Keratinocyte (primary cell): ENCODE results near the gene CATSPERZ. TPM values are rescaled to one million over a fixed set of nuclear protein-coding genes. Genes with fewer than 3 reads are reported as not detected.

Experiments
- DNase-seq: peaks from one replicate; pipeline ENCODE4 v3.0.0-alpha.2; 2011; ENCODE audit warnings: low read depth, missing footprints, low spot score
- FAIRE-seq: peaks from 2 replicates; lab custom pipeline; 2011; peaks lifted over from hg19 to GRCh38; lab: Jason Lieb, UNC
- H2AFZ ChIP-seq: 2 replicates; pipeline ENCODE4 v1.6.0; 2012; ENCODE audit warnings: low read length, control low read depth, inconsistent platforms; ENCODE audit not compliant: control insufficient read depth
- H3K27ac ChIP-seq: 2 replicates; pipeline ENCODE4 v1.5.1; 2011; ENCODE audit warnings: low read length; ENCODE audit not compliant: control insufficient read depth, insufficient read depth
- H3K27me3 ChIP-seq: 3 replicates; pipeline ENCODE4 v1.6.0; 2011; ENCODE audit warnings: low read length; ENCODE audit not compliant: control insufficient read depth, insufficient read depth; ENCODE audit errors: extremely low read depth
- H3K36me3 ChIP-seq, 2 experiments: 2 replicates in 1 of 2; 3 replicates in 1 of 2; pipeline ENCODE4 v1.5.1; 2011; ENCODE audit warnings: low read length in 2 of 2, mild to moderate bottlenecking in 1 of 2; ENCODE audit not compliant: control insufficient read depth in 2 of 2, insufficient read depth in 2 of 2; ENCODE audit errors: extremely low read depth in 1 of 2
- H3K4me1 ChIP-seq: 3 replicates; pipeline ENCODE4 v1.5.1; 2011; ENCODE audit warnings: low read length; ENCODE audit not compliant: control insufficient read depth, insufficient read depth; ENCODE audit errors: extremely low read depth
- H3K4me2 ChIP-seq: 3 replicates; pipeline ENCODE4 v1.6.0; 2011; ENCODE audit warnings: low read depth, low read length; ENCODE audit not compliant: control insufficient read depth, insufficient read depth; ENCODE audit errors: extremely low read depth
- H3K4me3 ChIP-seq, 3 experiments: fragments of 200-600 bp in 1 of 3; sonication (generic) in 1 of 3; 2 replicates in 2 of 3; 3 replicates in 1 of 3; pipeline ENCODE4 v1.5.1; 2011 to 2016; ENCODE audit warnings: low read length in 3 of 3, mild to moderate bottlenecking in 3 of 3, control low read depth in 2 of 3, inconsistent platforms in 1 of 3, low read depth in 1 of 3, mixed read lengths in 1 of 3, mixed run types in 1 of 3, moderate library complexity in 1 of 3; ENCODE audit not compliant: control insufficient read depth in 2 of 3, insufficient read depth in 2 of 3; ENCODE audit errors: extremely low read depth in 1 of 3
- H3K79me2 ChIP-seq: 2 replicates; pipeline ENCODE4 v1.6.0; 2012; ENCODE audit warnings: low read length; ENCODE audit not compliant: control insufficient read depth, insufficient read depth
- H3K9ac ChIP-seq: 3 replicates; pipeline ENCODE4 v1.6.0; 2011; ENCODE audit warnings: low read length; ENCODE audit not compliant: control insufficient read depth, insufficient read depth; ENCODE audit errors: extremely low read depth
- H3K9me1 ChIP-seq: 3 replicates; pipeline ENCODE4 v1.6.0; 2011; ENCODE audit warnings: low read length; ENCODE audit not compliant: control insufficient read depth, insufficient read depth; ENCODE audit errors: extremely low read depth
- H3K9me3 ChIP-seq: 2 replicates; pipeline ENCODE4 v1.5.1; 2012; ENCODE audit warnings: low read depth, low read length; ENCODE audit not compliant: control insufficient read depth
- H4K20me1 ChIP-seq: 3 replicates; pipeline ENCODE4 v1.6.0; 2011; ENCODE audit warnings: low read length; ENCODE audit not compliant: control insufficient read depth, insufficient read depth; ENCODE audit errors: extremely low read depth
- EZH2 ChIP-seq: IDR thresholded peaks from one replicate; pipeline ENCODE4 v1.6.1; 2012; ENCODE audit warnings: inconsistent platforms, mild to moderate bottlenecking, low read length, moderate library complexity
- dilution Hi-C: fragments of 300-500 bp; cut with MboI; formaldehyde crosslinking; loops from one replicate; pipeline ENCODE4 v1.7.0; 2020; ENCODE audit warnings: low sequenced_read_pairs; ENCODE audit not compliant: extremely low pct_ligation_motif_present
- polyA plus RNA-seq, 5 experiments: library from polyadenylated mRNA; depleted of rRNA in 3 of 5; stranded (reverse) in 3 of 5; stranded (forward) in 1 of 5; unstranded in 1 of 5; fragments of >200 nt; gene quantifications; 1 replicate in 1 of 5; 2 replicates in 3 of 5; 3 replicates in 1 of 5; pipeline versions ENCODE4 v1.2.1 to v1.2.3, GENCODE V29; 2011 to 2012; ENCODE audit warnings: missing spikeins in 2 of 5, low read depth in 1 of 5, low replicate concordance in 1 of 5
- TF ChIP-seq, protein P1 (sequence below), 3 experiments: IDR thresholded peaks in 1 of 3; conservative IDR thresholded peaks in 1 of 3; optimal IDR thresholded peaks in 1 of 3; 2 replicates in 2 of 3; 3 replicates in 1 of 3; pipeline versions ENCODE3 to v1.5.1; 2011; ENCODE audit warnings: low read length in 3 of 3, mild to moderate bottlenecking in 3 of 3, moderate library complexity in 2 of 3, control low read depth in 1 of 3, inconsistent platforms in 1 of 3; ENCODE audit not compliant: insufficient read depth in 2 of 3; ENCODE audit errors: extremely low read depth in 1 of 3

CATSPERZ gene
- polyA plus RNA-seq, 1 donor (not counting 4 experiments of a cell fraction or from before 2014, with no cell fraction given), result 0.29 TPM

GRCh38 chr11:64286801-64287159 is 13.4 kb upstream of the CATSPERZ start:
- FAIRE-seq (no peak), DNase-seq (no peak)
- Histone ChIP-seq H3K9me3 (no peaks in the 10 kb centered on the region), H3K27me3 (peaks cover 13% of the 10 kb centered on the region), H3K9me1 (no peaks in the 10 kb centered on the region), H3K4me3 (no peak overlapping the region), H3K9ac (no peak overlapping the region), H3K27ac (no peak overlapping the region), H3K36me3 (peaks cover 8 to 10% of the 10 kb centered on the region in 2 experiments), H3K4me1 (peaks cover 11% of the 10 kb centered on the region), H4K20me1 (no peaks in the 10 kb centered on the region), H3K4me2 (peak overlapping the region; percentile 98), H3K79me2 (peaks cover 11% of the 10 kb centered on the region), H2AFZ (no peak overlapping the region)
- TF ChIP-seq, protein P1, sequence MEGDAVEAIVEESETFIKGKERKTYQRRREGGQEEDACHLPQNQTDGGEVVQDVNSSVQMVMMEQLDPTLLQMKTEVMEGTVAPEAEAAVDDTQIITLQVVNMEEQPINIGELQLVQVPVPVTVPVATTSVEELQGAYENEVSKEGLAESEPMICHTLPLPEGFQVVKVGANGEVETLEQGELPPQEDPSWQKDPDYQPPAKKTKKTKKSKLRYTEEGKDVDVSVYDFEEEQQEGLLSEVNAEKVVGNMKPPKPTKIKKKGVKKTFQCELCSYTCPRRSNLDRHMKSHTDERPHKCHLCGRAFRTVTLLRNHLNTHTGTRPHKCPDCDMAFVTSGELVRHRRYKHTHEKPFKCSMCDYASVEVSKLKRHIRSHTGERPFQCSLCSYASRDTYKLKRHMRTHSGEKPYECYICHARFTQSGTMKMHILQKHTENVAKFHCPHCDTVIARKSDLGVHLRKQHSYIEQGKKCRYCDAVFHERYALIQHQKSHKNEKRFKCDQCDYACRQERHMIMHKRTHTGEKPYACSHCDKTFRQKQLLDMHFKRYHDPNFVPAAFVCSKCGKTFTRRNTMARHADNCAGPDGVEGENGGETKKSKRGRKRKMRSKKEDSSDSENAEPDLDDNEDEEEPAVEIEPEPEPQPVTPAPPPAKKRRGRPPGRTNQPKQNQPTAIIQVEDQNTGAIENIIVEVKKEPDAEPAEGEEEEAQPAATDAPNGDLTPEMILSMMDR (optimal IDR thresholded peaks at IDR 0.05 in 1 of 3, IDR thresholded peaks at IDR 0.05 in 1 of 3, conservative IDR thresholded peaks at IDR 0.05 in 1 of 3; ENCODE audit: extremely low read depth in 1 of 3, insufficient read depth in 2 of 3, low read length in 3 of 3), result peak in 1 of 3 experiments; percentile 4
- TF ChIP-seq EZH2, result no peak
- dilution Hi-C loops, result no loop called here

DNA sequence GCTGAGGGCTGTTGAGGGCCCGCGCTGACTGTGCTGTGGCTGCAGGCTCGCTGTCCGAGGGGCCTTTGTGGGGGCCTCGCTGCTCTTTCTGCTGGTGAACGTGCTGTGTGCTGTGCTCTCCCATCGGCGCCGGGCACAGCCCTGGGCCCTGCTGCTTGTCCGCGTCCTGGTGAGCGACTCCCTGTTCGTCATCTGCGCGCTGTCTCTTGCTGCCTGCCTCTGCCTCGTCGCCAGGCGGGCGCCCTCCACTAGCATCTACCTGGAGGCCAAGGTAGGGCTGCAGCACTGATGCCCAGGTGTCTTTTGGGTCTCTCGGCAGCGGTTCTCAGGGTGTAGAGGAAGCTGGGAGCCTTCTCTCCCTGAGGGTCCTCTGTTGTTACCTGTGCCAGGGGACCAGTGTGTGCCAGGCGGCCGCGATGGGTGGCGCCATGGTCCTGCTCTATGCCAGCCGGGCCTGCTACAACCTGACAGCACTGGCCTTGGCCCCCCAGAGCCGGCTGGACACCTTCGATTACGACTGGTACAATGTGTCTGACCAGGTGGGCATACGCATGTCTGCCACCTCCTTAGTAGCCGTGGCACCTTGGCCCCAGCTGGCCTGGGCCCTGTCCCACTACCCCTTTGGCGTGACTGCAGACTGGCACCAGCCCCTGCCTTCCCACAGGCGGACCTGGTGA is 12.3 kb upstream of the CATSPERZ start:
- Histone ChIP-seq H3K4me1 (peaks cover 14% of the 10 kb centered on the region), H3K4me3 (no peak overlapping the region), H3K9me1 (no peaks in the 10 kb centered on the region), H3K9me3 (no peaks in the 10 kb centered on the region), H2AFZ (no peak overlapping the region), H3K9ac (no peak overlapping the region), H3K36me3 (peaks cover 4 to 5% of the 10 kb centered on the region in 2 experiments), H3K27ac (no peak overlapping the region), H3K4me2 (no peak overlapping the region), H3K79me2 (peaks cover 11% of the 10 kb centered on the region), H3K27me3 (peaks cover 23% of the 10 kb centered on the region), H4K20me1 (no peaks in the 10 kb centered on the region)
- no peak for DNase-seq
- no peak for FAIRE-seq
- TF ChIP-seq, protein P1 (optimal IDR thresholded peaks at IDR 0.05 in 1 of 3, IDR thresholded peaks at IDR 0.05 in 1 of 3, conservative IDR thresholded peaks at IDR 0.05 in 1 of 3; ENCODE audit: extremely low read depth in 1 of 3, insufficient read depth in 2 of 3, low read length in 3 of 3), result no peak
- dilution Hi-C loops, result no loop called here
